Measurements from ENCODE around the gene KDM4B. TPM values are rescaled to one million over a fixed set of nuclear protein-coding genes. Genes with fewer than 3 reads are reported as not detected.

Gene KDM4B
- polyA plus RNA-seq, 3 donors = 6.4 to 22.7 (median 12.7) TPM

- H3K36me3 ChIP-seq (replicated peaks in 1 of 2; ENCODE audit: control insufficient read depth in 1 of 2, insufficient read depth in 2 of 2, low read length in 2 of 2) = peaks cover 2 to 8% of the 10 kb centered on the region in 2 donors
- peak overlapping the region; percentile 64 for H3K9ac ChIP-seq (ENCODE audit: insufficient read depth, low read length, poor library complexity, severe bottlenecking)
- intact Hi-C loops (cut with micrococcal nuclease) = loop anchor here (5.0 to 10.0 kb wide), 3 partner anchors 62 to 102 kb away; no protein-coding TSS in a partner anchor
- H3K27me3 ChIP-seq (ENCODE audit: control insufficient read depth in 2 of 2, insufficient read depth in 2 of 2, low read length in 2 of 2) = no peaks in the 10 kb centered on the region
- DNase-seq = peak; percentile 95 to 98 (median 96)
- Mint-ChIP-seq H3K36me3 (peaks cover 21 to 30% of the 10 kb centered on the region in 2 donors), H3K4me3 (peak overlapping the region; percentile 59 to 69), H3K27me3 (ENCODE audit: low read depth in 3 of 3) (peaks cover 0 to 3% (median 0%) of the 10 kb centered on the region in 3 donors), H3K4me1 (peaks cover 70% of the 10 kb centered on the region), H3K27ac (peak overlapping the region; percentile 98 to 99 (median 99)), H3K9me3 (peaks cover 0 to 2% (median 0%) of the 10 kb centered on the region in 7 donors)
- peak; percentile 68 for TF ChIP-seq CTCF (IDR thresholded peaks at IDR 0.05)
- H3K9me3 ChIP-seq (replicated peaks in 1 of 2; ENCODE audit: control insufficient read depth in 1 of 2, insufficient read depth in 1 of 2, low read length in 2 of 2) = no peaks in the 10 kb centered on the region
- peak overlapping the region; percentile 61 for H3K4me2 ChIP-seq (replicated peaks; ENCODE audit: extremely low read depth, low read length, poor library complexity, severe bottlenecking)
- H3K79me2 ChIP-seq (ENCODE audit: insufficient read depth, low read length) = peaks cover 89% of the 10 kb centered on the region
- no peak overlapping the region for H2AFZ ChIP-seq (ENCODE audit: insufficient read depth, low read depth, low read length, poor library complexity, severe bottlenecking)
- peak overlapping the region in 1 of 3 experiments; percentile 56 for H3K4me3 ChIP-seq (replicated peaks in 1 of 3; ENCODE audit: low read depth in 2 of 3, low read length in 3 of 3)
- peak overlapping the region; percentile 84 to 96 for H3K27ac ChIP-seq (ENCODE audit: low read depth in 1 of 2, low read length in 2 of 2)
- peaks cover 63 to 72% of the 10 kb centered on the region in 2 donors for H3K4me1 ChIP-seq (ENCODE audit: control insufficient read depth in 1 of 2, insufficient read depth in 2 of 2, low read length in 2 of 2)
- WGBS (ENCODE audit: insufficient coverage) = 29% methylated on average over 29 of the region's 33 CpGs
- H4K20me1 ChIP-seq (ENCODE audit: insufficient read depth, low read length) = peaks cover 64% of the 10 kb centered on the region
These were observed 7.7 kb downstream of the KDM4B start for GRCh38 chr19:4976401-4977298.

GRCh38 chr19:4977299-4978174 lies 8.6 kb downstream of the KDM4B start:
- no peaks in the 10 kb centered on the region for H3K9me3 ChIP-seq (replicated peaks in 1 of 2; ENCODE audit: control insufficient read depth in 1 of 2, insufficient read depth in 1 of 2, low read length in 2 of 2)
- Mint-ChIP-seq H3K27ac (peak overlapping the region; percentile 98 to 99 (median 99)), H3K4me1 (peaks cover 67% of the 10 kb centered on the region), H3K9me3 (peaks cover 0 to 2% (median 0%) of the 10 kb centered on the region in 7 donors), H3K27me3 (ENCODE audit: low read depth in 3 of 3) (peaks cover 0 to 3% (median 0%) of the 10 kb centered on the region in 3 donors), H3K4me3 (no peak overlapping the region), H3K36me3 (peaks cover 20 to 32% of the 10 kb centered on the region in 2 donors)
- TF ChIP-seq CTCF (IDR thresholded peaks at IDR 0.05) = no peak
- no peak for DNase-seq
- no peak overlapping the region for H3K9ac ChIP-seq (ENCODE audit: insufficient read depth, low read length, poor library complexity, severe bottlenecking)
- WGBS (ENCODE audit: insufficient coverage) = 92% methylated on average over 32 of the region's 36 CpGs
- no peaks in the 10 kb centered on the region for H3K27me3 ChIP-seq (ENCODE audit: control insufficient read depth in 2 of 2, insufficient read depth in 2 of 2, low read length in 2 of 2)
- H3K36me3 ChIP-seq (replicated peaks in 1 of 2; ENCODE audit: control insufficient read depth in 1 of 2, insufficient read depth in 2 of 2, low read length in 2 of 2) = peaks cover 2 to 8% of the 10 kb centered on the region in 2 donors
- H3K4me1 ChIP-seq (ENCODE audit: control insufficient read depth in 1 of 2, insufficient read depth in 2 of 2, low read length in 2 of 2) = peaks cover 61 to 64% of the 10 kb centered on the region in 2 donors
- H2AFZ ChIP-seq (ENCODE audit: insufficient read depth, low read depth, low read length, poor library complexity, severe bottlenecking) = no peak overlapping the region
- peak overlapping the region in 1 of 2 donors; percentile 96 for H3K27ac ChIP-seq (ENCODE audit: low read depth in 1 of 2, low read length in 2 of 2)
- H3K79me2 ChIP-seq (ENCODE audit: insufficient read depth, low read length) = peaks cover 87% of the 10 kb centered on the region
- H3K4me3 ChIP-seq (replicated peaks in 1 of 3; ENCODE audit: low read depth in 2 of 3, low read length in 3 of 3) = peak overlapping the region in 1 of 3 experiments; percentile 56
- intact Hi-C loops (cut with micrococcal nuclease) = loop anchor here (5.0 to 10.0 kb wide), 3 partner anchors 63 to 103 kb away; no protein-coding TSS in a partner anchor
- no peak overlapping the region for H3K4me2 ChIP-seq (replicated peaks; ENCODE audit: extremely low read depth, low read length, poor library complexity, severe bottlenecking)
- peaks cover 64% of the 10 kb centered on the region for H4K20me1 ChIP-seq (ENCODE audit: insufficient read depth, low read length)

Measured in CD14-positive monocyte (primary cell).